Uterus (tissue), 2 donors: ENCODE results near the gene LEKR1.

Experiments used
- CTCF ChIP-seq, 4 experiments: fragments of 200-600 bp in 2 of 4; fragments of 450-650 bp in 2 of 4; sonication (generic) in 2 of 4; IDR thresholded peaks; one replicate each; pipeline ENCODE4 v1.5.1; 2016 to 2019; ENCODE audit warnings: antibody characterized with exemption in 4 of 4, mild to moderate bottlenecking in 2 of 4, moderate library complexity in 1 of 4
- POLR2A ChIP-seq, 2 donors: fragments of 450-650 bp; IDR thresholded peaks; one replicate each; pipeline ENCODE4 v1.6.1; 2016; ENCODE audit warnings: antibody characterized with exemption in 2 of 2, mild to moderate bottlenecking in 1 of 2, moderate library complexity in 1 of 2

- TF ChIP-seq CTCF (IDR thresholded peaks at IDR 0.05), result no peak
- TF ChIP-seq POLR2A (IDR thresholded peaks at IDR 0.05), result no peak
These were observed 39.2 kb upstream of the LEKR1 start for GRCh38 chr3:156787001-156787400.
